Measurements from ENCODE around the gene CACNA2D3. TPM values are rescaled to one million over a fixed set of nuclear protein-coding genes. Genes with fewer than 3 reads are reported as not detected.

CACNA2D3 gene
- total and polyA plus RNA-seq, 4 donors, result 0.38 to 2.5 (median 1.1) TPM

GRCh38 chr3:54132685-54133084, 10.3 kb downstream of the CACNA2D3 start:
- 88 to 89% methylated on average over 3 of the region's 3 CpGs for WGBS, 2 donors
- peaks cover 0 to 20% (median 2%) of the 10 kb centered on the region in 3 donors for H3K27me3 ChIP-seq (ENCODE audit: control insufficient read depth in 3 of 3, insufficient read depth in 3 of 3, low read length in 2 of 3)
- H3K9ac ChIP-seq (ENCODE audit: insufficient read depth in 1 of 2, low read length in 2 of 2), result no peak overlapping the region
- no peak for ATAC-seq (ENCODE audit: insufficient read depth, low FRiP score)
- H3K36me3 ChIP-seq (ENCODE audit: control insufficient read depth in 4 of 4, insufficient read depth in 4 of 4, low read length in 4 of 4), result no peaks in the 10 kb centered on the region
- H3K9me3 ChIP-seq (ENCODE audit: control insufficient read depth in 4 of 4, insufficient read depth in 3 of 4, low read length in 3 of 4), result no peaks in the 10 kb centered on the region
- H3K4me1 ChIP-seq (ENCODE audit: control insufficient read depth in 5 of 5, insufficient read depth in 5 of 5, low read length in 5 of 5), result peaks cover 0 to 4% (median 0%) of the 10 kb centered on the region in 5 donors
- H3K4me3 ChIP-seq, result no peak overlapping the region
- DNase-seq, result no peak
- TF ChIP-seq CTCF (IDR thresholded peaks at IDR 0.05; ENCODE audit: control extremely low read depth, extremely low read depth), result no peak
- no peak overlapping the region for H3K27ac ChIP-seq (ENCODE audit: low read depth in 1 of 2, low read length in 1 of 2)

DNA sequence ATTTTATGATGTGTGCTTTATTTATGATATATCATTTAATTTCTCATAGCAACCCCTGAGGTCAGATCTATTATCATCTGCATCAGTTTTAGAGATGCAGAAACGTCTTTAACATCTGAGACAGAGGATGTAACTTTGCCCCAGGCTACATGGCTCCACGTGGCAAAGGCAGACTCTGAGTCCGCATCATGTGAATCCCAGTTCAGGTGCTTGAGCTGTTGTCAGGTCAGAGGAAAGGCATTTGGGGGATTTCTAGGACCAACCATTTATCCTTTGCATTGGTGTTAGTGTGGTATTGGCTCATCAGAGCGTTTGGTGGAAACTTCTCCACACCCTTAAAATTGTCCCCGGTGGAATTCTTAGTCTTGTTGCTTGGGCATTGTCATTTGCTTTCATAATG, 10.8 kb downstream of the CACNA2D3 start:
- no peaks in the 10 kb centered on the region for H3K36me3 ChIP-seq (ENCODE audit: control insufficient read depth in 4 of 4, insufficient read depth in 4 of 4, low read length in 4 of 4)
- WGBS, 2 donors, result 68 to 71% methylated on average over 5 of the region's 5 CpGs
- DNase-seq (no peak), ATAC-seq (ENCODE audit: insufficient read depth, low FRiP score) (no peak)
- TF ChIP-seq CTCF (IDR thresholded peaks at IDR 0.05; ENCODE audit: control extremely low read depth, extremely low read depth), result no peak
- peaks cover 0 to 2% (median 0%) of the 10 kb centered on the region in 4 donors for H3K9me3 ChIP-seq (ENCODE audit: control insufficient read depth in 4 of 4, insufficient read depth in 3 of 4, low read length in 3 of 4)
- peaks cover 0 to 25% (median 2%) of the 10 kb centered on the region in 3 donors for H3K27me3 ChIP-seq (ENCODE audit: control insufficient read depth in 3 of 3, insufficient read depth in 3 of 3, low read length in 2 of 3)
- peaks cover 0 to 4% (median 0%) of the 10 kb centered on the region in 5 donors for H3K4me1 ChIP-seq (ENCODE audit: control insufficient read depth in 5 of 5, insufficient read depth in 5 of 5, low read length in 5 of 5)
- no peak overlapping the region for H3K4me3 ChIP-seq
- no peak overlapping the region for H3K27ac ChIP-seq (ENCODE audit: low read depth in 1 of 2, low read length in 1 of 2)
- no peak overlapping the region for H3K9ac ChIP-seq (ENCODE audit: insufficient read depth in 1 of 2, low read length in 2 of 2)

- Histone ChIP-seq H3K4me3 (no peak overlapping the region), H3K9me3 (ENCODE audit: control insufficient read depth in 4 of 4, insufficient read depth in 3 of 4, low read length in 3 of 4) (peaks cover 0 to 4% (median 0%) of the 10 kb centered on the region in 4 donors), H3K27ac (ENCODE audit: low read depth in 1 of 2, low read length in 1 of 2) (no peak overlapping the region), H3K9ac (ENCODE audit: insufficient read depth in 1 of 2, low read length in 2 of 2) (no peak overlapping the region), H3K36me3 (ENCODE audit: control insufficient read depth in 4 of 4, insufficient read depth in 4 of 4, low read length in 4 of 4) (no peaks in the 10 kb centered on the region), H3K4me1 (ENCODE audit: control insufficient read depth in 5 of 5, insufficient read depth in 5 of 5, low read length in 5 of 5) (peaks cover 0 to 4% (median 0%) of the 10 kb centered on the region in 5 donors), H3K27me3 (ENCODE audit: control insufficient read depth in 3 of 3, insufficient read depth in 3 of 3, low read length in 2 of 3) (peaks cover 0 to 25% (median 2%) of the 10 kb centered on the region in 3 donors)
- WGBS, 2 donors, result 67 to 68% methylated on average over 8 of the region's 8 CpGs
- ATAC-seq (ENCODE audit: insufficient read depth, low FRiP score) (no peak), DNase-seq (no peak)
- TF ChIP-seq CTCF (IDR thresholded peaks at IDR 0.05; ENCODE audit: control extremely low read depth, extremely low read depth), result no peak
Measured at GRCh38 chr3:54134155-54134554, 11.8 kb downstream of the CACNA2D3 start.

DNA sequence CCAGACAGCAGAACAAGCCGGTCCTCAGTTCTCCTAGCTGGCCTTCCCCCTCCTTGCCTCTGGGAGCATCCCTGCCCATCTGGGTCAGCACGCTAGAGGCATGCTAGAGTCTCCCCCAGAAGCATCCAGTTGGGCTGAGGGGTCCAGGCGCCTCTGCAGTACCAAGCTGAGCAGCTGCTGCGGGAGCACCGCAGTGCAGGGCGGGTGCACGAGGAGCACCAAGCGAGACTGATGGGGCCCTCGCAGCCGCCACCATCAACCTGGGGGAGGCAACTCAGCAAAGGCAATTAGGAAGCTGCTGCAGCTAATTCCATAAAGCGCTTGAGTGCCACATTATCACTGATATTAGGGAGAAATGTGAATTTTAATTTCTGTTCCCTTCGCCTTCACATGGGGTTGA, 12.4 kb downstream of the CACNA2D3 start:
- Histone ChIP-seq H3K36me3 (ENCODE audit: control insufficient read depth in 4 of 4, insufficient read depth in 4 of 4, low read length in 4 of 4) (no peaks in the 10 kb centered on the region), H3K9ac (ENCODE audit: insufficient read depth in 1 of 2, low read length in 2 of 2) (no peak overlapping the region), H3K27me3 (ENCODE audit: control insufficient read depth in 3 of 3, insufficient read depth in 3 of 3, low read length in 2 of 3) (peaks cover 0 to 26% (median 2%) of the 10 kb centered on the region in 3 donors), H3K9me3 (ENCODE audit: control insufficient read depth in 4 of 4, insufficient read depth in 3 of 4, low read length in 3 of 4) (peaks cover 0 to 5% (median 0%) of the 10 kb centered on the region in 4 donors), H3K27ac (ENCODE audit: low read depth in 1 of 2, low read length in 1 of 2) (no peak overlapping the region), H3K4me1 (ENCODE audit: control insufficient read depth in 5 of 5, insufficient read depth in 5 of 5, low read length in 5 of 5) (peaks cover 0 to 4% (median 0%) of the 10 kb centered on the region in 5 donors), H3K4me3 (no peak overlapping the region)
- ATAC-seq (ENCODE audit: insufficient read depth, low FRiP score) (no peak), DNase-seq (no peak)
- no peak for TF ChIP-seq CTCF (IDR thresholded peaks at IDR 0.05; ENCODE audit: control extremely low read depth, extremely low read depth)
- WGBS, 2 donors, result 89 to 92% methylated on average over 12 of the region's 12 CpGs
